Prostate gland (tissue), 2 donors: ENCODE results near the gene TPRG1L. TPM values are rescaled to one million over a fixed set of nuclear protein-coding genes. Genes with fewer than 3 reads are reported as not detected.

Experiments
- DNase-seq: peaks from one replicate; pipeline ENCODE4 v3.0.0-alpha.2; 2019; ENCODE audit warnings: low spot score
- H3K27ac ChIP-seq, 2 donors: fragments of 200-600 bp; sonication (generic); 2 replicates each; pipeline ENCODE4 v1.5.1; 2017 to 2019
- H3K27me3 ChIP-seq: fragments of 200-600 bp; sonication (generic); replicated peaks from 2 replicates; pipeline ENCODE4 v1.5.1; 2019; ENCODE audit not compliant: insufficient read depth
- H3K36me3 ChIP-seq, 2 donors: fragments of 200-600 bp; sonication (generic); 1 replicate in 1 of 2; 2 replicates in 1 of 2; pipeline versions ENCODE4 v1.5.1 to v1.8.1; 2017 to 2019
- H3K4me1 ChIP-seq: fragments of 200-600 bp; sonication (generic); replicated peaks from 2 replicates; pipeline ENCODE4 v1.5.1; 2019
- H3K4me3 ChIP-seq, 2 donors: fragments of 200-600 bp; sonication (generic); 2 replicates each; pipeline ENCODE4 v1.5.1; 2017 to 2019
- H3K9me3 ChIP-seq: fragments of 200-600 bp; sonication (generic); 2 replicates; pipeline ENCODE4 v1.5.1; 2017
- CTCF ChIP-seq, 4 experiments: fragments of 200-600 bp in 2 of 4; fragments of 450-650 bp in 2 of 4; sonication (generic) in 2 of 4; IDR thresholded peaks; 1 replicate in 3 of 4; 2 replicates in 1 of 4; pipeline ENCODE4 v1.5.1; 2016 to 2019; ENCODE audit warnings: antibody characterized with exemption in 4 of 4, mild to moderate bottlenecking in 2 of 4, moderate library complexity in 2 of 4
- POLR2A ChIP-seq: fragments of 450-650 bp; IDR thresholded peaks from one replicate; pipeline ENCODE4 v1.6.1; 2016; ENCODE audit warnings: antibody characterized with exemption, mild to moderate bottlenecking
- POLR2AphosphoS5 ChIP-seq: sonication (generic); formaldehyde crosslinking; IDR thresholded peaks from one replicate; pipeline ENCODE4 v1.6.1; 2017; ENCODE audit warnings: antibody characterized with exemption
- whole genome bisulfite sequencing: methylation state at CpG from one replicate; pipeline ENCODE4 v1.1.5; 2018; 5-methylcytosine and 5-hydroxymethylcytosine counted together
- intact Hi-C: fragments of 100-400 bp; cut with DNase I; formaldehyde crosslinking; loops from one replicate; pipeline ENCODE4 v1.14.2; 2022
- total RNA-seq, 2 donors: library from RNA; depleted of rRNA; stranded (reverse); fragments of >200 nt; gene quantifications; one replicate each; pipeline ENCODE4 v1.1.0, GENCODE V29; 2016

TPRG1L gene
- total RNA-seq, 2 donors from 2014 or later: 26.4 to 35.0 TPM

- no peak overlapping the region for H3K27ac ChIP-seq
- no peaks in the 10 kb centered on the region for H3K4me1 ChIP-seq
- 84% methylated on average over 17 of the region's 17 CpGs for WGBS
- H3K27me3 ChIP-seq: no peaks in the 10 kb centered on the region
- H3K4me3 ChIP-seq: no peak overlapping the region
- no peaks in the 10 kb centered on the region for H3K9me3 ChIP-seq
- no peaks in the 10 kb centered on the region for H3K36me3 ChIP-seq
- DNase-seq: no peak
- TF ChIP-seq POLR2A: no peak
- no peak for TF ChIP-seq CTCF (IDR thresholded peaks at IDR 0.05)
- TF ChIP-seq POLR2AphosphoS5: no peak
- intact Hi-C loops: no loop called here
Measured at GRCh38 chr1:3672971-3673361, 48.2 kb downstream of the TPRG1L start.

- 84% methylated on average over 25 of the region's 25 CpGs for WGBS
- Histone ChIP-seq H3K27me3 (no peaks in the 10 kb centered on the region), H3K36me3 (no peaks in the 10 kb centered on the region), H3K9me3 (no peaks in the 10 kb centered on the region), H3K4me1 (no peaks in the 10 kb centered on the region), H3K4me3 (no peak overlapping the region), H3K27ac (no peak overlapping the region)
- TF ChIP-seq POLR2A: no peak
- TF ChIP-seq POLR2AphosphoS5: no peak
- no peak for TF ChIP-seq CTCF (IDR thresholded peaks at IDR 0.05)
- DNase-seq: no peak
- intact Hi-C loops: no loop called here
Measured at GRCh38 chr1:3673381-3674099, 48.7 kb downstream of the TPRG1L start.

- H3K27ac ChIP-seq: no peak overlapping the region
- H3K4me3 ChIP-seq: peak overlapping the region in 1 of 2 donors; percentile 8
- TF ChIP-seq CTCF (IDR thresholded peaks at IDR 0.05) (no peak), POLR2A (no peak), POLR2AphosphoS5 (no peak)
- H3K4me1 ChIP-seq: no peaks in the 10 kb centered on the region
- no peaks in the 10 kb centered on the region for H3K9me3 ChIP-seq
- no peaks in the 10 kb centered on the region for H3K36me3 ChIP-seq
- 32% methylated on average over 11 of the region's 30 CpGs for WGBS
- H3K27me3 ChIP-seq: no peaks in the 10 kb centered on the region
- intact Hi-C loops: no loop called here
- DNase-seq: no peak
Measured at GRCh38 chr1:3674100-3675094, 49.6 kb downstream of the TPRG1L start.

- no peak for TF ChIP-seq CTCF (IDR thresholded peaks at IDR 0.05)
- WGBS: 55% methylated on average over 11 of the region's 11 CpGs
- H3K27me3 ChIP-seq: no peaks in the 10 kb centered on the region
- no peak overlapping the region for H3K27ac ChIP-seq
- DNase-seq: no peak
- no peaks in the 10 kb centered on the region for H3K4me1 ChIP-seq
- H3K36me3 ChIP-seq: no peaks in the 10 kb centered on the region
- intact Hi-C loops: no loop called here
- H3K4me3 ChIP-seq: no peak overlapping the region
- no peaks in the 10 kb centered on the region for H3K9me3 ChIP-seq
Measured at GRCh38 chr1:3675436-3675835, 50.6 kb downstream of the TPRG1L start.
